Activated B cell treated with CpG ODN at 0.5 μM for 24 hours (primary cell): ENCODE results near the gene USHBP1. TPM values are rescaled to one million over a fixed set of nuclear protein-coding genes. Genes with fewer than 3 reads are reported as not detected.

Experiments used
- ATAC-seq: fragments of 200-7000 bp; cut with Tn5 transposase; one replicate; pipeline ENCODE4 v1.10.0; 2021; ENCODE audit warnings: low read depth, mild to moderate bottlenecking, moderate library complexity
- CTCF ChIA-PET: fragments of 350-600 bp; sonication (Branson Sonifier 250); formaldehyde crosslinking; loops from one replicate; lab custom pipeline; 2021; ENCODE audit warnings: antibody characterized with exemption; lab: Charles Lee
- POLR2A ChIA-PET: fragments of 350-600 bp; sonication (Branson Sonifier 250); formaldehyde crosslinking; loops from one replicate; lab custom pipeline; 2021; ENCODE audit warnings: antibody characterized with exemption; lab: Charles Lee
- DNase-seq: peaks from one replicate; pipeline ENCODE4 v3.0.0; 2022
- H3K27ac Mint-ChIP-seq: one replicate; pipeline ENCODE4 v1.8.0; 2020; ENCODE audit warnings: mixed read lengths
- H3K27me3 Mint-ChIP-seq: one replicate; pipeline ENCODE4 v1.8.0; 2021; ENCODE audit warnings: mixed read lengths
- H3K36me3 Mint-ChIP-seq: one replicate; pipeline ENCODE4 v1.8.0; 2021; ENCODE audit warnings: low read depth, mixed read lengths
- H3K4me1 Mint-ChIP-seq: one replicate; pipeline ENCODE4 v1.8.0; 2021; ENCODE audit warnings: mixed read lengths
- H3K4me3 Mint-ChIP-seq: one replicate; pipeline ENCODE4 v1.8.0; 2020; ENCODE audit warnings: mild to moderate bottlenecking, mixed read lengths
- H3K9me3 Mint-ChIP-seq: one replicate; pipeline ENCODE4 v1.8.0; 2020; ENCODE audit warnings: mixed read lengths
- intact Hi-C: fragments of 100-400 bp; cut with micrococcal nuclease; formaldehyde crosslinking; loops from one replicate; pipeline ENCODE4 v1.15.1; 2024
- total RNA-seq: library from RNA; stranded (reverse); gene quantifications from 2 replicates; pipeline ENCODE4 v1.2.3, GENCODE V29; 2022
- TF ChIP-seq, protein P1 (sequence below): fragments of 200-600 bp; IDR thresholded peaks from one replicate; pipeline ENCODE4 v1.8.0; 2022; ENCODE audit warnings: antibody characterized with exemption, mild to moderate bottlenecking

USHBP1 gene
- total RNA-seq, 1 donor from 2014 or later: 0.42 TPM

- ChIA-PET CTCF (interaction anchor here (0.6 to 2.9 kb wide), 5 partner anchors 10 to 127 kb away, joined by 3 to 19 read pairs (median 10); partner anchors contain the start of genes ANKLE1 and MRPL34), POLR2A (interaction anchor here (0.6 to 1.2 kb wide), 3 partner anchors 8 to 134 kb away, joined by 3 to 4 read pairs (median 3); partner anchors contain the start of gene BABAM1)
- Mint-ChIP-seq H3K4me3 (no peak overlapping the region), H3K27me3 (no peaks in the 10 kb centered on the region), H3K9me3 (no peaks in the 10 kb centered on the region), H3K36me3 (no peaks in the 10 kb centered on the region), H3K27ac (no peak overlapping the region), H3K4me1 (peaks cover 6% of the 10 kb centered on the region)
- intact Hi-C loops: no loop called here
- no peak for ATAC-seq
- no peak for DNase-seq
- TF ChIP-seq, protein P1, sequence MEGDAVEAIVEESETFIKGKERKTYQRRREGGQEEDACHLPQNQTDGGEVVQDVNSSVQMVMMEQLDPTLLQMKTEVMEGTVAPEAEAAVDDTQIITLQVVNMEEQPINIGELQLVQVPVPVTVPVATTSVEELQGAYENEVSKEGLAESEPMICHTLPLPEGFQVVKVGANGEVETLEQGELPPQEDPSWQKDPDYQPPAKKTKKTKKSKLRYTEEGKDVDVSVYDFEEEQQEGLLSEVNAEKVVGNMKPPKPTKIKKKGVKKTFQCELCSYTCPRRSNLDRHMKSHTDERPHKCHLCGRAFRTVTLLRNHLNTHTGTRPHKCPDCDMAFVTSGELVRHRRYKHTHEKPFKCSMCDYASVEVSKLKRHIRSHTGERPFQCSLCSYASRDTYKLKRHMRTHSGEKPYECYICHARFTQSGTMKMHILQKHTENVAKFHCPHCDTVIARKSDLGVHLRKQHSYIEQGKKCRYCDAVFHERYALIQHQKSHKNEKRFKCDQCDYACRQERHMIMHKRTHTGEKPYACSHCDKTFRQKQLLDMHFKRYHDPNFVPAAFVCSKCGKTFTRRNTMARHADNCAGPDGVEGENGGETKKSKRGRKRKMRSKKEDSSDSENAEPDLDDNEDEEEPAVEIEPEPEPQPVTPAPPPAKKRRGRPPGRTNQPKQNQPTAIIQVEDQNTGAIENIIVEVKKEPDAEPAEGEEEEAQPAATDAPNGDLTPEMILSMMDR: no peak
Observed at GRCh38 chr19:17259118-17259780, 5.3 kb downstream of the USHBP1 start.

- Mint-ChIP-seq H3K4me1 (peaks cover 6% of the 10 kb centered on the region), H3K27ac (no peak overlapping the region), H3K4me3 (no peak overlapping the region), H3K36me3 (no peaks in the 10 kb centered on the region), H3K9me3 (no peaks in the 10 kb centered on the region), H3K27me3 (no peaks in the 10 kb centered on the region)
- CTCF ChIA-PET: interaction anchor here (1.1 kb wide), 1 partner anchor 26 kb away, joined by 3 read pairs; no protein-coding TSS in a partner anchor
- no peak for ATAC-seq
- intact Hi-C loops: no loop called here
- TF ChIP-seq, protein P1: no peak
- POLR2A ChIA-PET: interaction anchor here (0.7 to 1.4 kb wide), 3 partner anchors 10 to 72 kb away, joined by 3 to 5 read pairs (median 3); no protein-coding TSS in a partner anchor
- no peak for DNase-seq
Observed at GRCh38 chr19:17256130-17256529, 8.4 kb downstream of the USHBP1 start.

GRCh38 chr19:17255150-17255621, 9.4 kb downstream of the USHBP1 start:
- no peaks in the 10 kb centered on the region for H3K27me3 Mint-ChIP-seq
- H3K4me1 Mint-ChIP-seq: no peaks in the 10 kb centered on the region

GRCh38 chr19:17254636-17255035, 9.9 kb downstream of the USHBP1 start:
- H3K36me3 Mint-ChIP-seq: no peaks in the 10 kb centered on the region
- ChIA-PET POLR2A (interaction anchor here (0.6 to 1.0 kb wide), 4 partner anchors 11 to 69 kb away, joined by 3 to 4 read pairs (median 4); no protein-coding TSS in a partner anchor), CTCF (no interaction called here)
- no peaks in the 10 kb centered on the region for H3K9me3 Mint-ChIP-seq
- ATAC-seq (no peak), DNase-seq (no peak)
- no peak overlapping the region for H3K4me3 Mint-ChIP-seq
- H3K4me1 Mint-ChIP-seq: no peaks in the 10 kb centered on the region
- TF ChIP-seq, protein P1: no peak
- no peak overlapping the region for H3K27ac Mint-ChIP-seq
- intact Hi-C loops: no loop called here
- H3K27me3 Mint-ChIP-seq: no peaks in the 10 kb centered on the region

More at GRCh38 chr19:17255150-17255621, 9.4 kb downstream of the USHBP1 start:
- Mint-ChIP-seq H3K27ac (no peak overlapping the region), H3K36me3 (no peaks in the 10 kb centered on the region), H3K9me3 (no peaks in the 10 kb centered on the region), H3K4me3 (no peak overlapping the region)
- intact Hi-C loops: no loop called here
- TF ChIP-seq, protein P1: no peak
- DNase-seq (no peak), ATAC-seq (no peak)
- ChIA-PET POLR2A (interaction anchor here (0.6 to 1.0 kb wide), 4 partner anchors 11 to 71 kb away, joined by 3 to 4 read pairs (median 3); no protein-coding TSS in a partner anchor), CTCF (no interaction called here)
